GM12875 (cell line): ENCODE measurements around the gene ST8SIA5.

Experiments
- H3K4me3 ChIP-seq: one replicate; pipeline ENCODE4 v1.5.1; 2011; ENCODE audit warnings: low read depth, low read length, control low read depth
- TF ChIP-seq, protein P1 (sequence below): IDR thresholded peaks from 2 replicates; pipeline ENCODE4 v1.5.1; 2011; ENCODE audit warnings: low read depth, mild to moderate bottlenecking, control low read depth, inconsistent platforms, low read length, moderate library complexity, borderline replicate concordance; ENCODE audit not compliant: insufficient read depth

Gene ST8SIA5

GRCh38 chr18:46660957-46661749 is 95.7 kb downstream of the ST8SIA5 start:
- TF ChIP-seq, protein P1, sequence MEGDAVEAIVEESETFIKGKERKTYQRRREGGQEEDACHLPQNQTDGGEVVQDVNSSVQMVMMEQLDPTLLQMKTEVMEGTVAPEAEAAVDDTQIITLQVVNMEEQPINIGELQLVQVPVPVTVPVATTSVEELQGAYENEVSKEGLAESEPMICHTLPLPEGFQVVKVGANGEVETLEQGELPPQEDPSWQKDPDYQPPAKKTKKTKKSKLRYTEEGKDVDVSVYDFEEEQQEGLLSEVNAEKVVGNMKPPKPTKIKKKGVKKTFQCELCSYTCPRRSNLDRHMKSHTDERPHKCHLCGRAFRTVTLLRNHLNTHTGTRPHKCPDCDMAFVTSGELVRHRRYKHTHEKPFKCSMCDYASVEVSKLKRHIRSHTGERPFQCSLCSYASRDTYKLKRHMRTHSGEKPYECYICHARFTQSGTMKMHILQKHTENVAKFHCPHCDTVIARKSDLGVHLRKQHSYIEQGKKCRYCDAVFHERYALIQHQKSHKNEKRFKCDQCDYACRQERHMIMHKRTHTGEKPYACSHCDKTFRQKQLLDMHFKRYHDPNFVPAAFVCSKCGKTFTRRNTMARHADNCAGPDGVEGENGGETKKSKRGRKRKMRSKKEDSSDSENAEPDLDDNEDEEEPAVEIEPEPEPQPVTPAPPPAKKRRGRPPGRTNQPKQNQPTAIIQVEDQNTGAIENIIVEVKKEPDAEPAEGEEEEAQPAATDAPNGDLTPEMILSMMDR: no peak
- H3K4me3 ChIP-seq: no peak overlapping the region

- H3K4me3 ChIP-seq: no peak overlapping the region
These were observed 97.4 kb downstream of the ST8SIA5 start for GRCh38 chr18:46659484-46659883.

DNA sequence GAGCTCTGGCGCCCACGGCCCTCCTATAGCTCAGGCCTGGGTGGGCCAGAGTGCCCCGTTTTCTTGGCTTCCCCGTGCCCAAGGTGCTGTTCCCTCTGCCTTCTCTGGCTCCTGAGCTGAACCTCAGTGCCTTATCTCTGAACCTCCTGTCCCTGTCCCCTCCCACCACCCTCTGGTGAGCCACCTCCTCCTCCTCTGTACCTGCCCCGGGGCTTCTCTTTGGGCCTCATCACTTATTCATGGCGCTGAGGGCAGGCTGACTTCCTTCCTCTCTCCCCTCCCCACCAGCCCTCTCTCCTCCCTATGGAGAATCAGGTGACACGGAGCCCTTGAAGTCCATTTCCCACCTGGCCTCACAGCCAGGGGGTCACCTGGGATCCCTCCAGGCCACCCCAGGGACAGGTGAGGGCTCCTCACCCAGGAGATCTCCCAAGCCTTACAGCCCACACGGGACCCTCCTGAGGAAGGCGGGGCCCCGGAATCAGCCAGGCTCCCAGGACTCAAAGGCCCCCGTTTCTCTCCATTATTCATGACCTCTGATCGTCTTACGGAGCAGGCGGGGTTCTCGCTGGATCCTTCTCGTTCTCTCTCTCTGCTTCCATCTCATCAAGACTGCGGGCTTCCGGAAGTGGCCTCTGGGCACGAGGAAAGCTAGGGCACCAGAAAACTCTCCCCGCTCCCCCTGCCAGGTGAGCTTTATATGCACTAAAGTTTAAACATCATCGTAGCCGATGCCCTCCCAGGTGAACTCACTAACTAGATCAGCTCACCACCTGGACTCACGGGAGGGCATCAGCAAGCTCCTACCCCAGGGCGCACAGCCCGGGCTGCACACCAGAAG is 99.5 kb downstream of the ST8SIA5 start, which contains the start of gene LOXHD1:
LOXHD1 (minus strand) TSS at position 106 of the 841 bp plus-strand sequence. CDS start 187 bp downstream, outside the sequence.
- no peak within 1 kb of the TSS for H3K4me3 ChIP-seq
- TF ChIP-seq, protein P1: no peak

More at GRCh38 chr18:46659484-46659883, 97.4 kb downstream of the ST8SIA5 start:
- TF ChIP-seq, protein P1: no peak

DNA sequence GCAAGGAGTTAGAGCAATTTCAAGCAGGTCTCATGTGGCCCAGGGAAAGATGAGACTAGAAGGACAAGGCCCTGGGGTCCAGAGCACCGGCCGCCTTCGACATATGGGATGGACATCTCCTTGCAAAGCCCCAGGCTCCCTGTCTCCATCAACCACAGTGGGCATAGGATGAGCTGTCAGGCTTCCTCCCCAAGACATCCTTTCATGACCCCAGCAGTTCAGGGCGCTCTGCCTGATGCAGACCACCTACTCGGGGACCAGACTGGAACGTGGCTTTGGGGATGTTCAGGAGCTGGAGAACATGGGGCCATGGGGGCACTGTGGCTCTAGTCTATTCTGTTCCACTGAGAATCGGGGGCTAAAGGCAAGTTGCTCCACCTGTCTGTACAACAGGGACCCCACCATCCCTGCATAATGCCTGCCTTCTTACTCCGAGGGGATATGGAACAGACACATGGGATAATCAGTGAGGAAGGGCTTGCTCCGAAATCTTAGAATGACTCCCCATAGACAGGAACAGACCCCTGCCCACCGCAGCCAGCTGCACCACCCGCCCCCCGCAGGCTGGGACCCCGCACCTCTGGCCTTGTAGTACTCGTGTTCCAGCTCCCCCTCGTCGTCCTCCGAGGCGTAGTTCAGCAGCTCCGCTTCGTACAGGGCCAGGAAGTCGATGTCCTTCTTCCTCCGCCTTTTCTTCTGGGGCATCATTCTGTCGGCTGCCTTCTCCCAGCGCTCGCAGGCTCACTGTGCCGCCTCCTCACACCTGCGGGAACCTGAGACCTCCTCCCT is 100.3 kb downstream of the ST8SIA5 start:
- TF ChIP-seq, protein P1: no peak
- no peak overlapping the region for H3K4me3 ChIP-seq

GRCh38 chr18:46652372-46652771 is 104.5 kb downstream of the ST8SIA5 start:
- no peak overlapping the region for H3K4me3 ChIP-seq

GRCh38 chr18:46650681-46651080 is 106.2 kb downstream of the ST8SIA5 start:
- TF ChIP-seq, protein P1: no peak
- no peak overlapping the region for H3K4me3 ChIP-seq

More at GRCh38 chr18:46652372-46652771, 104.5 kb downstream of the ST8SIA5 start:
- TF ChIP-seq, protein P1: no peak
